Urothelium cell line (cell line): ENCODE results near the gene LHFPL3.

ENCODE experiments used
- DNase-seq: peaks from one replicate; pipeline ENCODE4 v3.0.0; 2011; ENCODE audit warnings: low spot score, mixed read lengths
- FAIRE-seq: peaks from 2 replicates; lab custom pipeline; 2011; peaks lifted over from hg19 to GRCh38; lab: Jason Lieb, UNC

LHFPL3 gene

GRCh38 chr7:104951546-104951945 lies 623.1 kb downstream of the LHFPL3 start:
- no peak for FAIRE-seq

GRCh38 chr7:104955276-104955675 lies 626.9 kb downstream of the LHFPL3 start:
- DNase-seq (no peak), FAIRE-seq (no peak)

More at GRCh38 chr7:104951546-104951945, 623.1 kb downstream of the LHFPL3 start:
- no peak for DNase-seq
